Stimulated activated CD4-positive, alpha-beta T cell treated with anti-CD3 and anti-CD28 coated beads, Interleukin-15, amount 100 ng/mL, for 1 hour (primary cell): ENCODE data around the gene ST3GAL4.

ENCODE experiments used
- DNase-seq, 2 donors: peaks; one replicate each; pipeline ENCODE4 v3.0.0-alpha.2; 2020; ENCODE audit warnings: low read depth in 1 of 2, low spot score in 1 of 2

ST3GAL4 gene

GRCh38 chr11:126405374-126405773 lies 49.9 kb downstream of the ST3GAL4 start:
- DNase-seq, result no peak

- DNase-seq, result no peak
Measured at GRCh38 chr11:126405906-126406305, 50.4 kb downstream of the ST3GAL4 start.

- DNase-seq, result no peak
Measured at GRCh38 chr11:126406368-126406767, 50.9 kb downstream of the ST3GAL4 start.

- DNase-seq, result no peak
Measured at GRCh38 chr11:126407101-126407521, 51.6 kb downstream of the ST3GAL4 start.

- no peak for DNase-seq
Measured at GRCh38 chr11:126407682-126408288, 52.3 kb downstream of the ST3GAL4 start.

- no peak for DNase-seq
Measured at GRCh38 chr11:126408496-126408895, 53.0 kb downstream of the ST3GAL4 start.

- DNase-seq, result no peak
Measured at GRCh38 chr11:126408901-126409619, 53.6 kb downstream of the ST3GAL4 start.

- no peak for DNase-seq
Measured at GRCh38 chr11:126409620-126409985, 54.1 kb downstream of the ST3GAL4 start.

GRCh38 chr11:126410649-126411048 lies 55.2 kb downstream of the ST3GAL4 start:
- no peak for DNase-seq

- DNase-seq, result no peak
Measured at GRCh38 chr11:126411971-126412381, 56.5 kb downstream of the ST3GAL4 start.

GRCh38 chr11:126413426-126413825 lies 57.9 kb downstream of the ST3GAL4 start:
- DNase-seq, result no peak

GRCh38 chr11:126413843-126414405 lies 58.4 kb downstream of the ST3GAL4 start:
- no peak for DNase-seq

- DNase-seq, result no peak
Measured at GRCh38 chr11:126414615-126415014, 59.1 kb downstream of the ST3GAL4 start.

GRCh38 chr11:126415128-126415527 lies 59.6 kb downstream of the ST3GAL4 start:
- no peak for DNase-seq

GRCh38 chr11:126415669-126416420 lies 60.4 kb downstream of the ST3GAL4 start:
- DNase-seq, result no peak

GRCh38 chr11:126416542-126417090 lies 61.1 kb downstream of the ST3GAL4 start:
- peak; percentile 19 to 56 for DNase-seq

- DNase-seq, result no peak
Measured at GRCh38 chr11:126417091-126417862, 61.8 kb downstream of the ST3GAL4 start.

GRCh38 chr11:126418887-126419286 lies 63.4 kb downstream of the ST3GAL4 start:
- no peak for DNase-seq

- no peak for DNase-seq
Measured at GRCh38 chr11:126419801-126420697, 64.6 kb downstream of the ST3GAL4 start.
